PFSK-1 (cell line): ENCODE results near the gene CD14.

Experiments
- FOXP2 ChIP-seq: optimal IDR thresholded peaks from 2 replicates; pipeline ENCODE3; 2011; ENCODE audit warnings: borderline replicate concordance, control low read depth, inconsistent platforms; ENCODE audit not compliant: insufficient read depth; ENCODE audit errors: extremely low read length, extremely low read depth
- POLR2AphosphoS5 ChIP-seq: IDR thresholded peaks from 2 replicates; pipeline ENCODE4 v1.6.1; 2012; ENCODE audit warnings: low read depth, mild to moderate bottlenecking, control low read depth, low read length, moderate library complexity
- SIN3A ChIP-seq: IDR thresholded peaks from 2 replicates; pipeline ENCODE4 v1.6.1; 2012; ENCODE audit warnings: mild to moderate bottlenecking, low read length, moderate library complexity, borderline replicate concordance; ENCODE audit not compliant: insufficient read depth
- TAF1 ChIP-seq: IDR thresholded peaks from 2 replicates; pipeline ENCODE4 v1.6.1; 2012; ENCODE audit warnings: low read length, control low read depth, borderline replicate concordance; ENCODE audit not compliant: insufficient read depth
- TF ChIP-seq, protein P1 (sequence below), 2 experiments: IDR thresholded peaks; 2 replicates each; pipeline versions ENCODE4 v1.6.1 to v1.8.0; 2011 to 2012; ENCODE audit warnings: low read depth in 2 of 2, low read length in 2 of 2, control low read depth in 1 of 2, inconsistent platforms in 1 of 2, mild to moderate bottlenecking in 1 of 2, moderate library complexity in 1 of 2; ENCODE audit not compliant: insufficient read depth in 1 of 2

CD14 gene

DNA sequence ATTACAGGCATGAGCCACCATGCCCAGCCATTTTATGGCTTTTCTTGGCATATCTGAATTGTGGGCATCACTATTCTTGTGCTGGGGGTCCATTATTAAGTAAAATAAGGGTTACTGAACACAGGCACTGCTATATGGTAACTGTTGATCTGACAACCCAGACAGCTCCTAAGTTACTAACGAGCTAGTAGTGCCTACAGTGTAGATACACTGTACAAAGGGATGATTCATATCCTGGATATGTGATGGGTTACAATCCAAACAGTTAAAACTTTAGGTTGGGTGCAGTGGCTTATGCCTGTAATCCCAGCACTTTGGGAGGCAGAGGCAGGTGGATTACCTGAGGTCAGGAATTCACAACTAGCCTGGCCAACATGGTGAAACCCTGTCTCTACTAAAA, 4.3 kb downstream of the CD14 start:
- TF ChIP-seq SIN3A (no peak), TAF1 (no peak), POLR2AphosphoS5 (no peak), FOXP2 (no peak)
- TF ChIP-seq, protein P1, sequence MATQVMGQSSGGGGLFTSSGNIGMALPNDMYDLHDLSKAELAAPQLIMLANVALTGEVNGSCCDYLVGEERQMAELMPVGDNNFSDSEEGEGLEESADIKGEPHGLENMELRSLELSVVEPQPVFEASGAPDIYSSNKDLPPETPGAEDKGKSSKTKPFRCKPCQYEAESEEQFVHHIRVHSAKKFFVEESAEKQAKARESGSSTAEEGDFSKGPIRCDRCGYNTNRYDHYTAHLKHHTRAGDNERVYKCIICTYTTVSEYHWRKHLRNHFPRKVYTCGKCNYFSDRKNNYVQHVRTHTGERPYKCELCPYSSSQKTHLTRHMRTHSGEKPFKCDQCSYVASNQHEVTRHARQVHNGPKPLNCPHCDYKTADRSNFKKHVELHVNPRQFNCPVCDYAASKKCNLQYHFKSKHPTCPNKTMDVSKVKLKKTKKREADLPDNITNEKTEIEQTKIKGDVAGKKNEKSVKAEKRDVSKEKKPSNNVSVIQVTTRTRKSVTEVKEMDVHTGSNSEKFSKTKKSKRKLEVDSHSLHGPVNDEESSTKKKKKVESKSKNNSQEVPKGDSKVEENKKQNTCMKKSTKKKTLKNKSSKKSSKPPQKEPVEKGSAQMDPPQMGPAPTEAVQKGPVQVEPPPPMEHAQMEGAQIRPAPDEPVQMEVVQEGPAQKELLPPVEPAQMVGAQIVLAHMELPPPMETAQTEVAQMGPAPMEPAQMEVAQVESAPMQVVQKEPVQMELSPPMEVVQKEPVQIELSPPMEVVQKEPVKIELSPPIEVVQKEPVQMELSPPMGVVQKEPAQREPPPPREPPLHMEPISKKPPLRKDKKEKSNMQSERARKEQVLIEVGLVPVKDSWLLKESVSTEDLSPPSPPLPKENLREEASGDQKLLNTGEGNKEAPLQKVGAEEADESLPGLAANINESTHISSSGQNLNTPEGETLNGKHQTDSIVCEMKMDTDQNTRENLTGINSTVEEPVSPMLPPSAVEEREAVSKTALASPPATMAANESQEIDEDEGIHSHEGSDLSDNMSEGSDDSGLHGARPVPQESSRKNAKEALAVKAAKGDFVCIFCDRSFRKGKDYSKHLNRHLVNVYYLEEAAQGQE (IDR thresholded peaks at IDR 0.05; ENCODE audit: insufficient read depth in 1 of 2, low read depth in 2 of 2, low read length in 2 of 2) = no peak

DNA sequence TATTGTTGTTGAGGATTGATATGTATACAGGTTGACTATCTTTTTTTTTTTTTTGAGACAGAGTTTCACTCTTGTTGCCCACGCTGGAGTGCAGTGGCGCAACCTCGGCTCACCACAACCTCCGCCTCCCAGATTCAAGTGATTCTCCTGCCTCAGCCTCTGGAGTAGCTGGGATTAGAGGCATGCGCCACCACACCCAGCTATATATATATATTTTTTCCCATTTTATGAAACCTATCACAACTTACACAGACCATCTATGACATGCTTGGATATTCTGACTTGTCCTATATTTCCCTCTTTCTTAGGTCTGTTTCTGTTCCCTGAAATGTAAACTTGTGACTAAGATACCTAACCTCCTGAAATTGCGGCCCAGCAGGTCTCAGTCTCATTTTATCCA, 5.0 kb downstream of the CD14 start:
- no peak for TF ChIP-seq FOXP2
- TF ChIP-seq POLR2AphosphoS5 = no peak
- TF ChIP-seq TAF1 = no peak
- TF ChIP-seq, protein P1 (IDR thresholded peaks at IDR 0.05; ENCODE audit: insufficient read depth in 1 of 2, low read depth in 2 of 2, low read length in 2 of 2) = no peak
- no peak for TF ChIP-seq SIN3A

DNA sequence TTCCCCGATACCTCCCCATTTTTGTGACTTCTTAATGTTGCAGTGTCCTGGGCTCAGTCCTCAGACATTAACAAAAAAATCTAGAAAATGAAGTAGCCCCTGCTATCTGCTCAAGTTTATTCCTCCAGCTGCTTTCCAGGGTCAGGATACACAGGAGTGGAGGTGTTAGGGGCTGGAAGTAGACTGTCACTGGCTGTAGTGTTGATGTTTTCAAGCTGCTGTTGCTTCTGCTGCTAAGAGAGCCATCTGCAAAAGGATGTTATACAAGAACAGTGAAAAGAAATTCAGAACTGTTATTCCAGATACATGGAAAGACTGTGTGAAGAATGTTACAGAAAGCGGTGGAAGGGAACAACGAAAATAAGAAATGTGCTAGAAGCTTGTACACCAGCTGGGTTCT, 10.7 kb downstream of the CD14 start:
- TF ChIP-seq, protein P1 (IDR thresholded peaks at IDR 0.05; ENCODE audit: insufficient read depth in 1 of 2, low read depth in 2 of 2, low read length in 2 of 2) = no peak
- no peak for TF ChIP-seq SIN3A
- no peak for TF ChIP-seq TAF1
- TF ChIP-seq FOXP2 = no peak
- TF ChIP-seq POLR2AphosphoS5 = no peak

DNA sequence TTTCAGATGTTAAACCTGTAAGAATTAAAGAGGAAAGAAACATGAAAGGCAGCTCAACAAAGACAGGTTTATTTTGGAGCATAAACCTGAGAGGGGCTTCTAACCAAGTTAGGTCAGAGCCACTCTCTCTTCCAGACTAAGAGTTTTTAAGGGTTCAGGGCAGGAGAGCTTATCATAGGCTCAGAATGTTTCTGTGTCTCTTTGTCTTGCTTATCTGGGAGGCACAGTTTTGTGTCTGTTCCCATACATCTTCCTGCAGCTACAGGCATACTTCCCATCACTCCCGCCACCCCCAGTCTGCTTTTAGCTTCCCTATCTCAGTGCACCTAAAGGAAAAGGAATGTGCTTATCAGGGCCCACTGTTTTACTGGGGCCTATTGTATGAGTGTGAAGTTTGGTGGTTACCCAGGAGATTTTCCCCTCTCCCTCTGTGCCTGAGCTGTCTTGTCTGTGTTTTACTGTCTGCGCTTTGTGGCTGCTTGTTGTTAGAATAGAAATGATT, 21.9 kb downstream of the CD14 start:
- TF ChIP-seq, protein P1 (IDR thresholded peaks at IDR 0.05; ENCODE audit: insufficient read depth in 1 of 2, low read depth in 2 of 2, low read length in 2 of 2) = no peak
- TF ChIP-seq SIN3A (no peak), POLR2AphosphoS5 (no peak), FOXP2 (no peak), TAF1 (no peak)

DNA sequence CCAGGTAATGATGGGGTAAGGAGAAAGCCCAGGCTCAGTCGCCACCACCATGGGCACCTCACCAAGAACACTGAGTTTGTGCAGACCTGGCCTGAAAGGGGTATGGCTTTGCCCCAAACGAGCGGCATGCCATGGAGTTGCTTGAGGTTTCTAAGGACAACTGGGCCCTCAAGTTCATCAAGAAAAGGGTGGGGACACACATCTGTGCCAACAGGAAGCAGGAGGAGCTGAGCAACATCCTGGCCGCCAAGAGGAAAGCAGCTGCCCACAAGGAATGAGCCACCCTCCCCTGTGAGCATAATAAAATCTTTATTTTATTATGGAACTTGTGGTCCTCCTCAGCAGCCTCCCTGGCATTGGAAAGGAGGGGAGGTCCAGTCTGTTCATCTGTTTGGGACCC, 23.8 kb downstream of the CD14 start:
- TF ChIP-seq POLR2AphosphoS5 = no peak
- TF ChIP-seq, protein P1 (IDR thresholded peaks at IDR 0.05; ENCODE audit: insufficient read depth in 1 of 2, low read depth in 2 of 2, low read length in 2 of 2) = no peak
- no peak for TF ChIP-seq TAF1
- no peak for TF ChIP-seq SIN3A
- no peak for TF ChIP-seq FOXP2
